ENCODE measurements around the gene CDIPT.

GRCh38 chr16:29883987-29884386 lies 21.0 kb upstream of the CDIPT start:
- TF ChIP-seq CTCF (IDR thresholded peaks at IDR 0.05) (no peak), POLR2A (IDR thresholded peaks at IDR 0.05) (no peak)
